Amygdala (tissue), 56 donors: ENCODE results near the gene CFAP119.

ENCODE experiments used
- DNase-seq, 56 donors: peaks; one replicate each; lab custom pipeline; 2025; lab: John Stamatoyannopoulos, UW

Gene CFAP119

DNA sequence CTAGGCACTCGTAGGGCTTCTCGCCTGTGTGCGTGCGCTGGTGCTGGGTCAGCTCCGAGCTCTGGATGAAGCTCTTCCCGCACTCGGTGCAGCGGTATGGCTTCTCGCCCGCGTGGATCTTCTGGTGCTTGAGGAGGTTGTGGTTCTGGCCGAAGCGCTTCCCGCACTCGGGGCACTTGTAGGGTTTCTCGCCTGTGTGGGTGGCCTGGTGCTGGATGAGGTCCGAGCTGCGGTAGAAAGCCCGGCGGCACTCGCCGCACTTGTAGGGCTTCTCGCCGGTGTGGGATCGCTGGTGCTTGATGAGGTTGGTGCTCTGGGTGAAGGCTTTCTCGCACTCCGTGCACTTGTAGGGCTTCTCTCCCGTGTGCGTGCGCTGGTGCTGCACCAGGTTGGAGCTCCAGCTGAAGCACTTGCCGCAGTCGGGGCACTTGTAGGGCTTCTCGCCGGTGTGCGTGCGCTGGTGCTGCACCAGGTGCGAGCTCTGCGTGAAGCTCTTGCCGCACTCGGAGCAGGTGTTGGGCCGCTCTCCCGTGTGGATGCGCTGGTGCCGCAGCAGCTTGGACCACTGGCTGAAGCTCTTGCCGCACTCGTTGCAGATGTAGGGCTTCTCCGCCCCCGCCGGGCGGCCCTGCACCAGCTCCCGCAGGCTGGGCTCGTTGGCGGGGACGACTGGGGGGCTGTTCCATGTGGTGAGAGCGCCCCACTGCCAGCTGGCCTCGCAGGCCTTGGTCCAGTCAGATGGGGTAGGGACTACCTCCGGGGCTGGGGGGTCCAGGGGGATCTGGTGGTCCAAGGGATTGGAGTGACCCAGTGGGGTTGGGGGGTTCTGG, 21.6 kb upstream of the CFAP119 start:
- DNase-seq, result no peak

DNA sequence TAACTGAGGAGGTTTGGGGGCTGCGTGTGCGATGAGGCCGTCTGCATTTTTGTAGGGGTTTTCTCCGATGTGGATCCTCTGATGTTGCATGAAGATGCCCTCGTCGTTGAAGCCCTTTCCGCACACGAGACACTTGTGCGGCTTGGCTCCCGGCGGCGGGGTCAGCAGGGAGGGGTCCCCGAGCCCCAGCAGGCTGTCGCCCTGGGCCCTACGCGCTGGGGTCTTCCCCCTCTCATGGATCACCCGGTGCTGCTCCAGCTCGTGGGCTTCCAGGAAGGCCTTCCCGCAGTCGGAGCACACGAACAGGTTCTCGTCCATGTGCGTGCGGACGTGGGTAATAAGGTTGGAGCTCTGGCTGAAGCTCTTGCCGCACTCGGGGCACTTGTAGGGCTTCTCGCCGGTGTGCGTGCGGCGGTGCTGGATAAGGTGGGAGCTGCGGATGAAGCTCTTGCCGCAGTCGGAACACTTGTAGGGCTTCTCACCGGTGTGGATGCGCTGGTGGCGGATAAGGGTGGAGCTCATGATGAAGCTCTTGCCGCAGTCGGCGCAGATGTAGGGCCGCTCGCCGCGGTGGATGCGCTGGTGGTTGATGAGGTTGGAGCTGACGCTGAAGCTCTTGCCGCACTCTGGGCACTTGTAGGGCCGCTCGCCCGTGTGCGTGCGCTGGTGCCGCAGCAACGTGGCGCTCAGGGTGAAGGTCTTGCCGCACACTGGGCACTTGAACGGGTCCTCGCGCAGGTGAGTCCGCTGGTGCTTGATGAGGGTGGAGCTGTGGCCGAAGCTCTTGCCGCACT, 20.8 kb upstream of the CFAP119 start:
- no peak for DNase-seq

DNA sequence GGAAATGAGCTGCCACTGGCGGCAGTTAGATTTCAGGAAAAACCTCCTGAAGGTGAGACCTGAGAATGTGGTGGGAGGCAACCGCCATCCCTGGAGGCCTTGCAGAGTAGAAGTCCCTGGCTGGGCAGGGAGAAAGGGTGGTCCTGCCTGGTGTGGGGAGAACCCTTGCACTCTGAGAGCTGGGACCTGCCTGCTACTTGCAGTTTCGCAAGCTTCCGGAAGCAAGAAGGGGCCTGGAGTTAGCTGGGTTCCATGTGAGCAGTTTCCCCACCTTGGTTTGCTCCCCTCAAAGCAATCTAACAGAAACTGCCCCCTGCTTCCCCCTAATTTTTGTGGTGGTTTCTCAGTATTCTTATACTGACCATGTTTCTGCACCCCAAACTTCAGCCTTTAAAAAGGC, 18.7 kb upstream of the CFAP119 start:
- DNase-seq, result no peak

DNA sequence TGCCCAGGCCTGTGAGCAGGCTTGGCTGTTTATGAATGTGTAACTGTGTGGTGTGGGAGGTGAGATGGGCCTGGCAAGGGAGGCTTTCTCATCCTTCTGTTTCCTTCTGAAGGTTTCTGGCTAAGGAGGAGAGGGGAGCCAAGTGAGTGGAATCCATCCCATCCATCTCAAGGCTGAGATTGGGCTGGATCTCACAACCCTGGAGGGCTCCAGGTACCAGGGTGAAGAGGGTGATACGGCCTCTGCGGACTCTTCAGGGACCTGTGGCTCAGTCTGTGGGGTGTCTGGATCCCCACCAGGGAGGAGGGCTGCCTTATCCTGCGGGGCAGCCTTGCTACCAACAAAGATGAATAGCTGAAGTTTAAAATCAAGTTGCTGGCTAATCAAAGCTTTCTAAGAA, 18.2 kb upstream of the CFAP119 start:
- no peak for DNase-seq

DNA sequence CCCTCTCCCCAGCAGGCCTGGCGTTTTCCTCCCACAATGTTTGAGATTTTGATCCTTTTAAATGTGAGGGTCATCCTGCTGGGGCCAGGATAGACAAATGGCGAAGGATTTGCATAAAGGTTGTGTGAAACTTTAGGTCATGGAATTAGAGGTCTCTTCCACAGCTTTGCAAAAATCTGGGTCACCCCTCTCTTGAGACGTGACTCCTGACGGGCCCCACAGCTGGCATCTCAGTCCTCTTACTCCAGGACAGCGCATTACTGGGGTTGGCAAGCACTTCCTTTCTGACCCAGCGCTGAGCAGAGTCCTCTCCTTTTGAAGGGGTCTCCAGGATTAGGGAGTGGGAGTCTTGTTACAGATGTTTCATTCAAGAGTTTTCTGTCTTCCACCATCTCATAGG, 17.7 kb upstream of the CFAP119 start:
- DNase-seq, result no peak

DNA sequence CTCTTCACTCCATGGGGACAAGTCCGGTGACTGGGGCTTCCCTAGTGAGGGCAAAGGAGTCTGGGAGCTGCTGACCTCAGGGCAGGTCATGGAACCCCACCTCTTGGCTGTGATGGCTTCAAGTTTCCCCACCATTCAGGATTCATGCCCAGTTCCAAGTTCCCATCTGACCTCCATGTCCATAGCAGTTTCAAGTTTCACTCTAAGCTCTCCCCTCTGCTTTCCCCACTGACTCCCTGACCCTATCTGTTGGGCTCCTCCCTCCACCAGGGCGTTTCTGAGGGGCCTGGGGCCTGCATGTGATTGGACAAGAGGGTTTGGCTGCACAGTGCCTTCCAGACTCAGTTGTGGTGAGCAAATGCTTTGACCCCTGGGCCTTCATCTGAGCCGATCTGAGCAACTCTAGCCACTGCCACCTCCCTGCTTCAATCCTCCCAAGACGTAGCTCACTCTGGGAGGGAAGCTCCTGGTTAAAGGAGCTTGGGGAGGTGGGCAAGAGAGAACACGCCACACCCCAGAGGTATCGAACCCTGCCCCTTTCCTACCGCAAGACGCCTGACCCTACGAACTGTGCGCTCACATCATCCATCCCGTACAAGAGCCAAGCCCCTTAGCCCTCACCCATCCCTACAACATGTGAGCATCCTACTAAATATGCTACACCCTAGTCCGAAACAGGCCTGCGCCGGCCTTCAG, 16.8 kb upstream of the CFAP119 start:
- DNase-seq, result no peak

DNA sequence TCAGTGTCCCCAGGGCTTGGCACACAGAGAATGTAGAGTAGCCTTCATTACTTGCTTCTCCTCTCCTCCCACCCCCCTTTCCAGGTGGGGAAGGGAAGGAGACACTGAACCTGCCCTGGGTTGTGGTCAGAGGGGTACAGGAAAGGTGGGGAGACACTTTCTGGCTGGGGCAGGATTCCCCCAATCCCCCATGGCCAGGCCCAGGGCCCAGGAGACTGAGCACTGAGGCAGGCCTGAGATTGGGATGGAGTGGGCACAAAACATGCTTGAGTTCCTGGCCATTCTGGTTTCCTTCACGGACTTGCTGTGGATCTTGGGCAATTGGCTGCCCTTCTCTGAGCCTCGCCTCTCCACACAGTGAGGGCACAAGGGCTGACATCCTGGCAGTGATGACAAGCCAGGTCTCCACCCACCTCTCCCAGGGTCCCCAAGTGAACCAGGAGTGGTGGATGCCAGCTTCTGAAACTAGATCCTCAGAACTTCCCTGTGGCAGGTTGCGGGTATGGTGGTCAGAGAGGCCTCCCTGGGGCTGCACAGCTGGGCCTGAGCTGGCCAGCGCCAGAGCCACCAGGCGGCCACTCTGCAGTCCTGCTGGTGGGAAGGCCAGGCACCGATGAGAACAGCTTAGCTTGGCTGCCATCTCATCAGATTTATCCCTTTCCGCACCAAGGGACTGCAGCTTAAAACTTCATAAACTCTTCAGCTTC, 15.9 kb upstream of the CFAP119 start:
- DNase-seq, result no peak

DNA sequence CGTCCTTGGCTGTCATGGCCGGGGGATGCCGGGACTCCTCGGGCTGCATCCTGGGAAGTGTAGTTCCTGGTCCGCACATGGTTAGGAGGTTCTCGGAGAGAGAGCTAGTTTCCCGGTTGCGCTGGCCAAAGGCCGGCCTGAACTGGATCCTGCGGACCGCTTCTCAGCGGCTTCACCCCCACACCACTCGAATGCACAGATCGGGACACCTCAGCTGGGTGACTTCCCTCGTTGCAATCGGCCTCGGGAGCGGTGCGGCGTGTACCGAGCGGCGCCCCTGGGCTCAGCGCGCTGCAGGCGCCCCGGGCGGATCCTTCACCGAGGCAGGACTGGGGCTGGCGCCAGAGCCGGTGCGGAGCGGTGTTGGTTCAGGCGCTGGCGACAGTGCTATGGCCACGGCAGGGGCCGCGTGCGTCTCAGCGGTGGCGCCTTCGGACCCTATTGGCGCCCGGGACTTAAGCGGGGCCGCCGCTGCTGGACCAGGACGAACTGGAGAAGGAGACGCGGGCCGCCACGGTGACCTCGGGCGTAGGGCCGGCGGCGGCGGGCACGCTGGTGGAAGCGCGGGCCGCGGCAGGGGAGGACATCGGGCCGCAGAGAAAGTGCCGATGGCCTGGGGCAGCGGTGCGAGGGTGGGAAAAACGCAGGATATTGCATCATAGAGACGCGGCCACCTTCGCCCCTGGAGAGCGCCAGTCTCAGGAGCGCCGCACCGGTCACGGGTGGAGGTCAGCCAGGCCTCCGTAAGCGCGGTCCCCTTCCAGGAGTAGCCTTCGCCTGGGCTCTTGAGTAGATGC, 13.7 kb upstream of the CFAP119 start:
- peak; percentile 12 to 89 (median 72) for DNase-seq

DNA sequence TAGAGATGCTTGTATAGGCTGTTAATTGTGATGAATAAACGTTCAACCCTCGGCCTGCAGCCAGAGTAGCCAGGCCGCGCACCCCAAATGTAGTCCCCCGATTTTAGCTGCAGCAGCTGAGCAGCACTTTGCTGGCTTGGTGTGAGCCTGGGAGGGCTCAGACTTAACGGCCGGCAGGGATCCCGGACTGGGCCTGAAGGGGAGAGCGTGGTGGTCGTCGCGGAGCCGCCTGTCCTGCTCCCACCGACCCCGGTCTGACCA, 13.2 kb upstream of the CFAP119 start:
- DNase-seq, result no peak

DNA sequence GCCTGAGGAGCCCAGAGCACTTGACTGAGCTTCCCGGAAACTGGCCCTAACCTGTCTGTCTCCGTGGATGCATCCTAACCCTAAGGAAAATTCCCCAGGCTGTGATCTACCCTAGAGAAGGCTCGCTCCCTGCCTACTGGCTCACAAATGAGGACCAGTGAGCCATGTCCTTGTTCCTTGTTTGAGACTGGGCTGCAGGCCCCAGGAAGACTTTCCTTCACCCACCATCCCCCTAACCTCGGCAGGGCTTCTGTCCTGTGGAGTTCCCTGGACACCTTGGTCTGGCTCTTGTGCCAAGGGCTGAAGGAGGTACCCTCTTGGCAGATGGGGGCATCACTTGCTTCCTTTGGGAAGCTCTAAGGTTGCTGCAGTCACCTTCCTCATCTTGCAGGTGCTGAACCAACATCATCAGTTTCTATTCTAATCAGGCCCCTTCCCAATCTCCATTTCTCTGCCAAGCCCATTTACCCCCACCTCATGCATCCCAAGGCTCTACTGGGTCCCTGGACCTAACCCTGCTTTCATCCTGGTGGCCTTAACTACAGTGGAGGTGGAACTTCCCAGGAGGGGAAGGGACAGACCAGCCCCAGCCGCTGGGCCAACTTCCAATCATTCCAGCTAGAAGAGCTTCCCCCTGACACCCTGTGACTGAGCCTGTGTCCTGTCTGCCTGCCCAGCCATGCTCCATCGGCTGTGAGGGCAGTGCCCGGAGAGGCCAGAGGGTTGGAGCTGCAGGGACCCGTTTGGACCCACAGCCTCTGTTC, 12.7 kb upstream of the CFAP119 start:
- DNase-seq, result no peak

DNA sequence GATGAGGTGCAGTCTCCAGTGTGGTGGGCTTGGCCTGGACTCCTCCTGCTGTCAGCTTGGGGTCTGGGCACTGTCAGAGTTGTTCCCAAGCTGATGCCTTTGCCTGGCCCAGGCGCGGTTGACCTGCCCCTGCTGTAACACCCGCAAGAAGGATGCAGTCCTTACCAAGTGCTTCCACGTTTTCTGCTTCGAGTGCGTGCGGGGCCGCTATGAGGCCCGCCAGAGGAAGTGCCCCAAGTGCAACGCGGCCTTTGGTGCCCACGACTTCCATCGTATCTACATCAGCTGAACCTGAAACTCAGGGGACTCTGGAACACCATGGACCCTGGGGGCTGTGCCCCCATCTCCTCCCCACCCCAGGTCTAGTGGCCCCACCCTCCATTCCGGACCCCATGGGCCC, 12.0 kb upstream of the CFAP119 start:
- no peak for DNase-seq

DNA sequence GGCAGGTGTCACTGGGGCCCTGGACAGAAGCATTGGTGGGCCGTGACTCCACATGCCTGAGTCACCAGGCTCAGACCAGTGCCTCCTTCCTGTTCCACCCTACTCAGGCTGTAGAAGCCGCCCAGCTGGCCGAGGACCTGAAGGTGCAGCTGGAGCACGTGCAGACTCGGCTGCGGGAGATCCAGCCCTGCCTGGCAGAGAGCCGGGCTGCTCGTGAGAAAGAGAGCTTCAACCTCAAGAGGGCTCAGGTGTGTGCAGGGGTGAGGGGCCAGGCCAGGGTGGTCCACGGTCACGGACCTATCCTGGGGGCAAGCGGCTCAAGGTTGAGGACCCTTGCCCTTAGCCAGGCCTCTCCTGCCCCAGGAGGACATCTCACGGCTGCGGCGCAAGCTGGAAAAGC, 9.9 kb upstream of the CFAP119 start:
- DNase-seq, result no peak

DNA sequence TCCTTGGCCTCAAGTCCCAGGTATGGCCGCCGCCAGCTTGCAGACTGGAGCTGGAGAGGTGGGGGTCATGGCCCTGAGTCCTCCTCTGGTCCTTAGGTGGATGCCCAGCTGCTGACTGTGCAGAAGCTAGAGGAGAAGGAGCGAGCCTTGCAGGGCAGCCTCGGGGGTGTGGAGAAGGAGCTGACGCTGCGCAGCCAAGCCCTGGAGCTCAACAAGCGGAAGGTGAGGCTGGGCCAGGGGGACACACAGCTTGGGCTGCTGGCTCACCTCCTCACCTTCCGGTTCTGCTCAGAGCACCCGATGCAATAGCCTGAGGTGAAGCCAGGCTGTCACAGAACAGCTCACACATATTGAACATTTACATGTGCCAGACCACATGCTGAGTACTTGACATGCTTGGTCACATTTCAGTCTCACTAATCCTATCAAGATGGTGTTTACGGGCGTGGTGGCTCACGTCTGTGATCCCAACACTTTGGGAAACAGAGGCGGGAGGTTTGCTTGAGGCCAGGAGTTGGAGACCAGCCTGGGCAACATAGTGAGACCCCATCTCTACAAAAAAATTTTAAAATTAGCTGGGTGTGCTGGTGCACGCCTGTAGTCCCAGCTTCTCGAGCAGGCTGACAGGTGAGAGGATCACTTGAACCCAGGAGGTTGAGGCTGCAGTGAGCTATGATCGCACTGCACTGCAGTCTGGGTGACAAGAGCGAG, 7.7 kb upstream of the CFAP119 start:
- DNase-seq, result no peak

DNA sequence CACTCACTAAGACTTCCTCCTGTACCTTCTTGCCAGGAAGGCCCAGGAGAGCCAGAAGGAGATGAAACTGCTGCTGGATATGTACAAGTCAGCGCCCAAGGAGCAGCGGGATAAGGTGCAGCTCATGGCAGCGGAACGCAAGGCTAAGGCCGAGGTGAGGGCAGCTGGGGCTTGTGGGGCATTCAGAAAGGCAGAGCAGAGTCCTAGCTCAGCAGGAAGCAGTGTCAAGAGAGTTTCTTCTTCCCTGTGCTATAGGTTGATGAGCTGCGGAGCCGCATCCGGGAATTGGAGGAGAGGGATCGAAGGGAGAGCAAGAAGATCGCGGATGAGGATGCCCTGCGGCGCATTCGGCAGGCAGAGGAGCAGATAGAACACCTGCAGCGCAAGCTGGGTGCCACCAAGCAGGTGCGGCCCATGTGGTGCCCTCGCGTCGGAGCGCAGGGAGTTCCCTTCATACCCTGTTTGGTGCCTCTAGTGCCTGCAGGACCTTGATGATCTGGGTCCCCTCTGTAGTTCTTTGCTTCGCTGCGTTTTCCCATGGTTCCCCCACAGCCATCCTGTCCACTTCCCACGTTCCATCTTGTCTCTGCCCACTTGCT, 6.8 kb upstream of the CFAP119 start:
- no peak for DNase-seq

DNA sequence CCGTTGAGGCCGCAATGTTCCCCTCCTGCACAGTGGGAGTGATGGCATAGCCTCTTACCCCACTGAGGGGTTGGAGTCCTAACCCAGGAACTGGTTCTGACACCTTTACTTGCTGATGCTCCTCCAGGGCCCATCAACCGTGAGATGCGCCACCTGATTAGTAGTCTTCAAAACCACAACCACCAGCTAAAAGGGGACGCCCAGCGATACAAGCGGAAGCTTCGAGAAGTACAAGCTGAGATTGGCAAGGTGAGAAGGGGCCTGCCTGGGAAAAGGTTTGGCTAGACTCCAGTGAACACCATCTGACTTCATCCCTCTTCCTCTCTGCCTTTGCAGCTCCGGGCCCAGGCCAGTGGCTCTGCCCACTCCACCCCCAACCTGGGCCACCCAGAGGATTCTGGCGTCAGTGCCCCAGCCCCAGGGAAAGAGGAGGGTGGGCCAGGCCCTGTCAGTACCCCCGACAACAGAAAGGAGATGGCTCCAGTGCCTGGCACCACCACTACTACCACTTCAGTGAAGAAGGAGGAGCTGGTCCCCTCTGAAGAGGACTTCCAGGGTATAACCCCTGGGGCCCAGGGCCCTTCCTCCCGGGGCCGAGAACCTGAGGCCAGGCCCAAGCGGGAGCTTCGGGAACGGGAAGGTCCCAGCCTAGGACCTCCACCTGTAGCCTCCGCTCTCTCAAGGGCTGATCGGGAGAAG, 6.1 kb upstream of the CFAP119 start:
- DNase-seq, result no peak

DNA sequence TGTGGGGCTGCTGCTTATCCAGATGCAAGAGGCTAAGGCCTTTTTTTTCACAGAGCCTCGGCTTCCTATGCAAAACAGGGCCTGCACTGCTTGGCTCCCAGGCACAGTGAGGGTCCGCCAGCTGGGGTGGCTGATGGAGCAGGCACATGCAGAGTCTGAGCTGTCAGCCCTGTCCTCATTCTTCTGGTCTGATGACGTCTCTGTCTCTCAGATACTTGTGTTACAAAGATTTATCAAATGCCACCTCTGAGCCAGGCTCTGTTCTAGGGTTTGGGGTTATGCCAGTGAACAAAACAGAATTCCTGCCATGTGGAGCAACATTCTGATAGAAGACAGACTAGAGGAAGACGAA, 5.0 kb upstream of the CFAP119 start:
- DNase-seq, result no peak

DNA sequence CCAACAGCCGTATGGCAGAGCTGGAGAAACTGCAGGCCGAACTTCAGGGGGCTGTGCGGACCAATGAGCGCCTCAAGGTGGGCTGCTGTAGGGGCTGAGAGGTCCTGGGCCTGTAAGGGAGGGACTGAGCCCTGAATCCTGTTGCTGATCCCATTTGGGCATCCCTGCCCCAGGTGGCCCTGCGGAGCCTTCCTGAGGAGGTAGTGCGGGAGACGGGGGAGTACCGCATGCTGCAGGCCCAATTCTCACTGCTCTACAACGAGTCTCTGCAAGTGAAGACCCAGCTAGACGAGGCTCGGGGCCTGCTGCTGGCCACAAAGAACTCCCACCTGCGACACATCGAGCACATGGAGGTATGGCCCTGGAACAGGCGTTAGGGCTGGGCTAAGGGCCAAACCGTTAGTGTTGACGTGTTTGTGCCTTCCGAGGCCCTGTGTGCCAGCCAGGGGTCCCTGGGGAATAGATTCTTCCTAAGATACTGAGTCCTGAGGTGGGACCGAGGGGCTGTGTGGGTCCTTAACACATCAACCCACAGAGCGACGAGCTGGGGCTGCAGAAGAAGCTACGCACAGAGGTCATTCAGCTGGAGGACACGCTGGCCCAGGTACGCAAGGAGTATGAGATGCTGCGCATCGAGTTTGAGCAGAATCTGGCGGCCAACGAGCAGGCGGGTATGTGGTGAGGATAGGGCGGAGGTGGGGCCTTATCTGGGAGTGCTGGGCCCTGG, 4.5 kb upstream of the CFAP119 start:
- DNase-seq, result no peak
